ENCODE results near the gene ZNF598.

The ZNF598 gene

GRCh38 chr16:1990351-1991134, 19.1 kb downstream of the ZNF598 start:
- DNase-seq (ENCODE audit: low read depth) = no peak

GRCh38 chr16:1990101-1990350, 19.6 kb downstream of the ZNF598 start:
- DNase-seq (ENCODE audit: low read depth) = no peak

- no peak for DNase-seq (ENCODE audit: low read depth)
These were observed 20.2 kb downstream of the ZNF598 start, which contains the start of gene SYNGR3 for GRCh38 chr16:1989209-1990100. SYNGR3 (plus strand) TSS chr16:1989970; CDS start chr16:1990103, 133 bp downstream.

- DNase-seq (ENCODE audit: low read depth) = no peak
These were observed 22.4 kb downstream of the ZNF598 start for GRCh38 chr16:1987198-1987597.

- DNase-seq (ENCODE audit: low read depth) = no peak
These were observed 24.0 kb downstream of the ZNF598 start for GRCh38 chr16:1985466-1986150.

- DNase-seq (ENCODE audit: low read depth) = no peak
These were observed 25.0 kb downstream of the ZNF598 start for GRCh38 chr16:1984347-1985225.

GRCh38 chr16:1983544-1984346, 25.9 kb downstream of the ZNF598 start, which contains the start of gene GFER:
GFER (plus strand) TSS chr16:1984193; CDS start chr16:1984219, 26 bp downstream.
- no peak for DNase-seq (ENCODE audit: low read depth)

- no peak for DNase-seq (ENCODE audit: low read depth)
These were observed 26.6 kb downstream of the ZNF598 start for GRCh38 chr16:1982991-1983543.

- no peak for DNase-seq (ENCODE audit: low read depth)
These were observed 27.6 kb downstream of the ZNF598 start for GRCh38 chr16:1982013-1982433.

- no peak for DNase-seq (ENCODE audit: low read depth)
These were observed 28.2 kb downstream of the ZNF598 start, which contains the start of gene NOXO1 for GRCh38 chr16:1981398-1981836. NOXO1 (minus strand) TSS chr16:1981469; CDS start chr16:1981179, 290 bp downstream.

- DNase-seq (ENCODE audit: low read depth) = no peak
These were observed 28.9 kb downstream of the ZNF598 start for GRCh38 chr16:1980770-1981087.

- DNase-seq (ENCODE audit: low read depth) = no peak
These were observed 29.4 kb downstream of the ZNF598 start for GRCh38 chr16:1980030-1980769.

GRCh38 chr16:1979271-1980029, 30.2 kb downstream of the ZNF598 start:
- DNase-seq (ENCODE audit: low read depth) = no peak

GRCh38 chr16:1978476-1979120, 31.0 kb downstream of the ZNF598 start:
- no peak for DNase-seq (ENCODE audit: low read depth)

GRCh38 chr16:1977875-1978268, 31.7 kb downstream of the ZNF598 start:
- no peak for DNase-seq (ENCODE audit: low read depth)

GRCh38 chr16:1976951-1977874, 32.4 kb downstream of the ZNF598 start:
- DNase-seq (ENCODE audit: low read depth) = no peak

- DNase-seq (ENCODE audit: low read depth) = no peak
These were observed 33.5 kb downstream of the ZNF598 start for GRCh38 chr16:1976216-1976520.
